PC-3 (cell line): ENCODE measurements around the gene CRYGS. TPM values are rescaled to one million over a fixed set of nuclear protein-coding genes. Genes with fewer than 3 reads are reported as not detected.
A peak's percentile ranks its signal among the peaks of the same experiment; 100 is the strongest.

Experiments used
- ATAC-seq: fragments of 200-7000 bp; cut with Tn5 transposase; 2 replicates; pipeline ENCODE4 v1.9.1; 2020; ENCODE audit warnings: mild to moderate bottlenecking, moderate library complexity
- BruUV-seq: library from RNA; stranded (reverse); fragments of 400-500 nt; replicated peaks from 2 replicates; lab custom pipeline; 2021; lab: Mats Ljungman, UMichigan
- CTCF ChIA-PET: fragments of 300-600 bp; sonication (Branson Sonifier 250); formaldehyde crosslinking; loops from one replicate; lab custom pipeline; 2022; ENCODE audit warnings: antibody characterized with exemption; lab: Charles Lee
- POLR2A ChIA-PET: fragments of 300-600 bp; sonication (Branson Sonifier 250); formaldehyde crosslinking; loops from one replicate; lab custom pipeline; 2022; ENCODE audit warnings: antibody characterized with exemption; ENCODE audit not compliant: unreplicated experiment; lab: Charles Lee
- DNase-seq: peaks from one replicate; pipeline ENCODE4 v3.0.0-alpha.2; 2015
- H2AFZ ChIP-seq: fragments of 300-600 bp; sonication (generic); 2 replicates; pipeline ENCODE4 v1.6.0; 2016; ENCODE audit warnings: antibody characterized with exemption, low read length
- H3F3A ChIP-seq: fragments of 300-600 bp; sonication (generic); one replicate; pipeline ENCODE4 v1.6.0; 2017; ENCODE audit warnings: antibody characterized with exemption, low read length, control low read depth, mild to moderate bottlenecking; ENCODE audit not compliant: unreplicated experiment
- H3K27ac ChIP-seq: fragments of 300-600 bp; sonication (generic); 2 replicates; pipeline ENCODE4 v1.5.1; 2016; ENCODE audit warnings: mild to moderate bottlenecking, low read length
- H3K27me3 ChIP-seq: fragments of 300-600 bp; sonication (generic); 2 replicates; pipeline ENCODE4 v1.6.1; 2016; ENCODE audit warnings: low read length, mixed read lengths
- H3K36me3 ChIP-seq: fragments of 300-600 bp; sonication (generic); 2 replicates; pipeline ENCODE4 v1.6.1; 2016; ENCODE audit warnings: low read depth, mixed run types, low read length, mixed read lengths
- H3K4me1 ChIP-seq: fragments of 300-600 bp; sonication (generic); 2 replicates; pipeline ENCODE4 v1.5.1; 2016; ENCODE audit warnings: low read length; ENCODE audit not compliant: insufficient read depth
- H3K4me2 ChIP-seq: fragments of 300-600 bp; sonication (generic); 2 replicates; pipeline ENCODE4 v1.6.0; 2016; ENCODE audit warnings: low read length
- H3K4me3 ChIP-seq: fragments of 300-600 bp; sonication (generic); 2 replicates; pipeline ENCODE4 v1.5.1; 2016; ENCODE audit warnings: mild to moderate bottlenecking, low read length, mixed read lengths
- H3K79me2 ChIP-seq: fragments of 300-600 bp; sonication (generic); 2 replicates; pipeline ENCODE4 v1.6.1; 2017; ENCODE audit warnings: low read length, mixed read lengths
- H3K9ac ChIP-seq: fragments of 300-600 bp; sonication (generic); 2 replicates; pipeline ENCODE4 v1.6.0; 2016; ENCODE audit warnings: mild to moderate bottlenecking, low read length
- H3K9me2 ChIP-seq: fragments of 300-600 bp; sonication (generic); replicated peaks from 2 replicates; pipeline ENCODE4 v1.6.1; 2016; ENCODE audit warnings: mixed run types, low read length, mixed read lengths
- H3K9me3 ChIP-seq: fragments of 300-600 bp; sonication (generic); 2 replicates; pipeline ENCODE4 v1.6.1; 2016; ENCODE audit warnings: low read length, mixed read lengths
- H4K20me1 ChIP-seq: fragments of 300-600 bp; sonication (generic); 2 replicates; pipeline ENCODE4 v1.6.1; 2016; ENCODE audit warnings: low read length, mixed read lengths
- CTCF ChIP-seq: fragments of 300-600 bp; sonication (generic); conservative IDR thresholded peaks from 2 replicates; pipeline ENCODE4 v1.5.1; 2017; ENCODE audit warnings: antibody characterized with exemption, low read depth, mild to moderate bottlenecking, low read length
- EZH2 ChIP-seq: fragments of 300-600 bp; sonication (generic); IDR thresholded peaks from one replicate; pipeline ENCODE4 v1.6.1; 2017; ENCODE audit warnings: antibody characterized with exemption, mild to moderate bottlenecking, low read length; ENCODE audit not compliant: unreplicated experiment
- EZH2phosphoT487 ChIP-seq: fragments of 300-600 bp; sonication (generic); IDR thresholded peaks from 2 replicates; pipeline ENCODE4 v1.6.1; 2018; ENCODE audit warnings: mild to moderate bottlenecking, antibody characterized with exemption, low read length, borderline replicate concordance
- intact Hi-C: fragments of 100-400 bp; cut with micrococcal nuclease; formaldehyde crosslinking; loops from 2 replicates; pipeline ENCODE4 v1.9.0; 2023
- total RNA-seq: library from RNA; depleted of rRNA; stranded (reverse); fragments of >200 nt; gene quantifications from 2 replicates; pipeline ENCODE4 v1.2.3, GENCODE V29; 2014

Gene CRYGS
- total RNA-seq, 1 experiment from 2014 or later = 3.4 TPM

DNA sequence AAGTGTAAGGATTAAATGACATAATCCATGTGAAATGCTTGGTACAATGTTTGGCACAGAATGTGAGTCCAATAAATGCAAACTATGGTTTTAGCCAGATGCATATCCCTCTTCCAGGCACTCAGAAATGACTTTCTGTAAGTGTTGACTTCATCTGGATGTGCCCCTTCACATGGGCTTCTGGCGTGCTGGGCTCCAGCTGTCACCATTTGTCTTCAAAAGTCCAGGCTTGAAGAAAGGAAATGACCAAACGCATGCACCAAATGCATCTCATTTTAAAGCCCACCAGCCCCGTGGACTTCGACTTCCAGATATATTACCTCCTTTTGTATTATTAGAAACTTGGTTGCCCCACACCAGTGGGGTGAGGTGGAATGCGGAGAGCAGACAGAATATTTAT lies 23.7 kb downstream of the CRYGS start:
- no TSS peak for BruUV-seq
- DNase-seq (no peak), ATAC-seq (no peak)
- ChIA-PET CTCF (no interaction called here), POLR2A (no interaction called here)
- Histone ChIP-seq H3K4me1 (no peaks in the 10 kb centered on the region), H3K9ac (no peak overlapping the region), H3K79me2 (no peaks in the 10 kb centered on the region), H2AFZ (no peak overlapping the region), H3K27me3 (peaks cover 3% of the 10 kb centered on the region), H3K36me3 (no peaks in the 10 kb centered on the region), H3K4me2 (no peak overlapping the region), H3K27ac (no peak overlapping the region), H3K9me3 (no peaks in the 10 kb centered on the region), H3K4me3 (no peak overlapping the region), H4K20me1 (no peaks in the 10 kb centered on the region), H3K9me2 (no peaks in the 10 kb centered on the region), H3F3A (no peaks in the 10 kb centered on the region)
- intact Hi-C loops = no loop called here
- no peak for TF ChIP-seq EZH2
- TF ChIP-seq CTCF = no peak

- Histone ChIP-seq H3K4me1 (no peaks in the 10 kb centered on the region), H2AFZ (no peak overlapping the region), H3K36me3 (no peaks in the 10 kb centered on the region), H3K4me2 (no peak overlapping the region), H3K27ac (no peak overlapping the region), H3K9me2 (no peaks in the 10 kb centered on the region), H3K4me3 (no peak overlapping the region), H3K79me2 (no peaks in the 10 kb centered on the region), H3K9ac (no peak overlapping the region), H3K9me3 (no peaks in the 10 kb centered on the region), H3K27me3 (0 out of 2 replicates have a peak, but pooled peaks cover 3% of the 10 kb centered on the region), H3F3A (no peaks in the 10 kb centered on the region), H4K20me1 (no peaks in the 10 kb centered on the region)
- ATAC-seq (no peak), DNase-seq (no peak)
- no TSS peak for BruUV-seq
- TF ChIP-seq CTCF (no peak), EZH2phosphoT487 (no peak), EZH2 (no peak)
- intact Hi-C loops = no loop called here
- ChIA-PET CTCF (no interaction called here), POLR2A (no interaction called here)
Observed at GRCh38 chr3:186519021-186519658, 25.0 kb downstream of the CRYGS start.

DNA sequence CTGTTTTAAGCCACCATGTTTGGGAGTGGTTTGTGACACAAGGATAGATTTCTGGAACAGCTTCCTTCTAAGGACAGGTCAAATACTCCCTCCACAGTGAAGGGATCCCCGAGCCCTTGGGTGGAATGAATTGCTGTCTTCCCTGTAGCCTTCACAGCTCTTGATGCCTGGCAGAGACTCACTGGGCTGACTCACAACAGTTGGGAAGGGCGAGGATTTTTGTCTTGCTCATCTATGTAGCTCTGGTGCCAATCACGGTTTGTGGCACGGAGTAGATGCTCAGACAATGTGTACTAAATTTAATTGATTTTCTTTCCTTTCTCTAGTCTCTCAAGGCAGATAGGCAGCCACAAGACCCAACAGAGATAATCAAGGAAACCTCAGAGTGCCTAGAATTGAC lies 27.0 kb downstream of the CRYGS start:
- no TSS peak for BruUV-seq
- 0 out of 2 replicates have a peak, but pooled peaks cover 15% of the 10 kb centered on the region for H3K27me3 ChIP-seq
- no peaks in the 10 kb centered on the region for H3K9me2 ChIP-seq
- H4K20me1 ChIP-seq = no peaks in the 10 kb centered on the region
- H3K9me3 ChIP-seq = no peaks in the 10 kb centered on the region
- H3K27ac ChIP-seq = no peak overlapping the region
- H3K4me2 ChIP-seq = no peak overlapping the region
- no peaks in the 10 kb centered on the region for H3K79me2 ChIP-seq
- H3K4me1 ChIP-seq = no peaks in the 10 kb centered on the region
- TF ChIP-seq EZH2phosphoT487 = no peak
- TF ChIP-seq CTCF = no peak
- TF ChIP-seq EZH2 = no peak
- intact Hi-C loops = no loop called here
- peak; percentile 13 for DNase-seq
- ChIA-PET POLR2A (no interaction called here), CTCF (no interaction called here)
- no peak overlapping the region for H3K9ac ChIP-seq
- H3K4me3 ChIP-seq = no peak overlapping the region
- peak; percentile 31; the same call in 1 of the 2 replicates for ATAC-seq
- no peaks in the 10 kb centered on the region for H3K36me3 ChIP-seq
- H2AFZ ChIP-seq = no peak overlapping the region
- no peaks in the 10 kb centered on the region for H3F3A ChIP-seq
